KMS-11 (cell line): ENCODE results near the gene C19orf12.

ENCODE experiments used
- H2AFZ ChIP-seq: fragments of 200-600 bp; sonication (generic); 2 replicates; pipeline ENCODE4 v1.6.1; 2016; ENCODE audit warnings: antibody characterized with exemption, mixed run types, low read depth
- H3K27ac ChIP-seq: fragments of 200-600 bp; sonication (generic); 2 replicates; pipeline ENCODE4 v1.6.1; 2016; ENCODE audit warnings: mild to moderate bottlenecking, mixed run types
- H3K27me3 ChIP-seq: fragments of 200-600 bp; sonication (generic); 2 replicates; pipeline ENCODE4 v1.6.1; 2017; ENCODE audit warnings: mild to moderate bottlenecking, low read depth, mixed run types, moderate library complexity; ENCODE audit not compliant: insufficient read depth
- H3K36me3 ChIP-seq: fragments of 200-600 bp; sonication (generic); 2 replicates; pipeline ENCODE4 v1.6.1; 2017; ENCODE audit warnings: mild to moderate bottlenecking, mixed run types; ENCODE audit not compliant: insufficient read depth
- H3K4me1 ChIP-seq: fragments of 200-600 bp; sonication (generic); 2 replicates; pipeline ENCODE4 v1.6.1; 2016; ENCODE audit warnings: mild to moderate bottlenecking, low read depth, mixed run types; ENCODE audit not compliant: poor library complexity, severe bottlenecking
- H3K4me2 ChIP-seq: fragments of 200-600 bp; sonication (generic); 2 replicates; pipeline ENCODE4 v1.7.0; 2016; ENCODE audit warnings: mild to moderate bottlenecking, mixed run types
- H3K4me3 ChIP-seq: fragments of 200-600 bp; sonication (generic); IDR thresholded peaks from 2 replicates; pipeline ENCODE4 v1.6.1; 2017; ENCODE audit warnings: low read depth, low read length, mixed read lengths; ENCODE audit not compliant: insufficient read depth
- H3K79me2 ChIP-seq: fragments of 200-600 bp; sonication (generic); 2 replicates; pipeline ENCODE4 v1.6.1; 2016; ENCODE audit warnings: low read depth, mixed run types; ENCODE audit not compliant: insufficient read depth
- H3K9ac ChIP-seq: fragments of 200-600 bp; sonication (generic); 2 replicates; pipeline ENCODE4 v1.6.1; 2016; ENCODE audit warnings: mild to moderate bottlenecking, mixed run types
- H4K20me1 ChIP-seq: fragments of 200-600 bp; sonication (generic); 2 replicates; pipeline ENCODE4 v1.6.1; 2016; ENCODE audit warnings: mild to moderate bottlenecking, mixed run types; ENCODE audit not compliant: insufficient read depth
- TF ChIP-seq, protein P1 (sequence below): fragments of 200-600 bp; sonication (generic); conservative IDR thresholded peaks from 2 replicates; pipeline ENCODE4 v1.6.1; 2017; ENCODE audit warnings: low read depth, mild to moderate bottlenecking, antibody characterized with exemption, low read length, moderate library complexity, mixed read lengths

C19orf12 gene

DNA sequence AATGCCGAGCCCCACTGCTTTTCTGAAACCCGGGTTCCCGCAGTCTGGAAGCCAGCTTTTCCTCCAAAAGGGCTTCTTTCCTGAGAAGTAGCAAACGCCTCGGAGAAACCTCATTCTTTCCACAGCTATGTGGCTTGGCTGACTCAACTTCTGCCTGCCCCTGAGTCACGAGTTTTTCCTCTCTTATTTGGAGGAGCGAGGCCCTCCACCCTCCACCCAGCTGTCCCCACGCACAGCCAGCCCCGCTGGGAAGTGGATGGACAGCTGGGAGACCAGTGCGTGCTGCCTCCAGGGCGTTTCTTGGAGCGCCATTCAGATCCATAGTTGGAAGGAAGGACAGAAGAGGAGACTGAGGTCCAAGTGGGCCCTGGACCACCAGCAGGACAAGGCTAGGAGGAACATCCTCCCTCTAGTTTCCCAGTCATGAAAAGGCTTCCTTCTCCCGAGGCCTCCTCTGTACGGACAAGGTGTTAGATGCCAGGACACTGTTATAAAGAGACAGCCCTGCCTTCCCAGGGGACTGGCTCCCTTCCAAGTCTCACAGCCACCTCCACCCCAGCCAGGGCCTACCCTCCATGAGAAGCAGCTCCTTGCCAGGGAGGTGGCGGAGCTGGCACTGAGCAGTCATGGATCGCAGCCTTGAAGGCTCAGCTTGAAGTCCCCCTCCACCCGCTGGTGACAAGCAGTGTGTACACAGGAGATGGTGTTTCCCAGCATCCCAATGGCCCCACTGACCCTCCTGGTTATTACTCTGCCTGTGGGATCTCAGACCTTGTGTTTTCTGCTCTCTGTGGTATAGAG is 52.3 kb downstream of the C19orf12 start:
- Histone ChIP-seq H3K4me2 (no peak overlapping the region), H4K20me1 (no peaks in the 10 kb centered on the region), H3K4me3 (no peak overlapping the region), H2AFZ (no peak overlapping the region), H3K9ac (no peak overlapping the region), H3K79me2 (no peaks in the 10 kb centered on the region), H3K4me1 (no peaks in the 10 kb centered on the region), H3K27ac (no peak overlapping the region), H3K36me3 (no peaks in the 10 kb centered on the region), H3K27me3 (no peaks in the 10 kb centered on the region)
- TF ChIP-seq, protein P1, sequence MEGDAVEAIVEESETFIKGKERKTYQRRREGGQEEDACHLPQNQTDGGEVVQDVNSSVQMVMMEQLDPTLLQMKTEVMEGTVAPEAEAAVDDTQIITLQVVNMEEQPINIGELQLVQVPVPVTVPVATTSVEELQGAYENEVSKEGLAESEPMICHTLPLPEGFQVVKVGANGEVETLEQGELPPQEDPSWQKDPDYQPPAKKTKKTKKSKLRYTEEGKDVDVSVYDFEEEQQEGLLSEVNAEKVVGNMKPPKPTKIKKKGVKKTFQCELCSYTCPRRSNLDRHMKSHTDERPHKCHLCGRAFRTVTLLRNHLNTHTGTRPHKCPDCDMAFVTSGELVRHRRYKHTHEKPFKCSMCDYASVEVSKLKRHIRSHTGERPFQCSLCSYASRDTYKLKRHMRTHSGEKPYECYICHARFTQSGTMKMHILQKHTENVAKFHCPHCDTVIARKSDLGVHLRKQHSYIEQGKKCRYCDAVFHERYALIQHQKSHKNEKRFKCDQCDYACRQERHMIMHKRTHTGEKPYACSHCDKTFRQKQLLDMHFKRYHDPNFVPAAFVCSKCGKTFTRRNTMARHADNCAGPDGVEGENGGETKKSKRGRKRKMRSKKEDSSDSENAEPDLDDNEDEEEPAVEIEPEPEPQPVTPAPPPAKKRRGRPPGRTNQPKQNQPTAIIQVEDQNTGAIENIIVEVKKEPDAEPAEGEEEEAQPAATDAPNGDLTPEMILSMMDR: no peak

DNA sequence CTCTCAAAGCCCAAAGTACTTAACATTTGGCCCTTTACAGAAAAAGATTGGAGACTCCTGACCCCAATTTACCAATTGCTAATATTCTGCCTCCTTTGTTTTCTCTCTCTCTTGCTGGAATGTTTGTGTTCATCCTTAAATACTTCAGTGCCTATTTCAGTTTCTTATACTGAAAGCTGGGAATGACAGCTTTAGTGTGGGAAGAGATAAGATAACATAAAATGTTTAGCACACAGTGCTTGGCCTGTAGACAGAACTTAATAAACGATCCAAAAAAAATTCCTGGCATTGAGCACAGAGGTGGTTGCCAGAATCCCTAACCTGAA is 52.8 kb downstream of the C19orf12 start:
- Histone ChIP-seq H2AFZ (no peak overlapping the region), H4K20me1 (no peaks in the 10 kb centered on the region), H3K4me1 (no peaks in the 10 kb centered on the region), H3K79me2 (no peaks in the 10 kb centered on the region), H3K36me3 (no peaks in the 10 kb centered on the region), H3K27ac (no peak overlapping the region), H3K27me3 (no peaks in the 10 kb centered on the region), H3K4me2 (no peak overlapping the region), H3K4me3 (no peak overlapping the region), H3K9ac (no peak overlapping the region)
- TF ChIP-seq, protein P1: no peak

DNA sequence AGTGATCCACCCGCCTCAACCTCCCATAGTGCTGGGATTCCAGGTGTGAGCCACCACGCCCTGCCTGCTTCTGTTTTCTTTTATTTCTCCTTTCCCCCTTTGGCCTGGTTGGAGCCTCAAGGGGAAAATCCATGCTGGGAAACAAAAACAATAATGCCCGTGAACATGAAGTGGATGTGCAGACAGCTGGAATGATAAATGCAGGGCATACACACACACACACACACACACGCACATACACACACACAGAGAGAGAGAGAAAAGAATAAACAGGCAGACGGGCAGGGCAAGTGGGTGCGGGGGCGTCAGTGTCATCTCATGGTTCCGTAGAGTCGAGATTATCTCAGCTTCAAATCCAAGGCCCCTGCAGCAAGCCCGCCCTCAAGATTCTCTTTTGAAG is 54.2 kb downstream of the C19orf12 start:
- H4K20me1 ChIP-seq: no peaks in the 10 kb centered on the region
- no peak overlapping the region for H3K27ac ChIP-seq
- TF ChIP-seq, protein P1: no peak
- H3K27me3 ChIP-seq: no peaks in the 10 kb centered on the region; the same call in 1 of the 2 replicates
- no peaks in the 10 kb centered on the region for H3K4me1 ChIP-seq
- no peaks in the 10 kb centered on the region for H3K36me3 ChIP-seq
- H3K9ac ChIP-seq: no peak overlapping the region
- no peak overlapping the region for H2AFZ ChIP-seq
- H3K79me2 ChIP-seq: no peaks in the 10 kb centered on the region
- no peak overlapping the region for H3K4me2 ChIP-seq
- no peak overlapping the region for H3K4me3 ChIP-seq

DNA sequence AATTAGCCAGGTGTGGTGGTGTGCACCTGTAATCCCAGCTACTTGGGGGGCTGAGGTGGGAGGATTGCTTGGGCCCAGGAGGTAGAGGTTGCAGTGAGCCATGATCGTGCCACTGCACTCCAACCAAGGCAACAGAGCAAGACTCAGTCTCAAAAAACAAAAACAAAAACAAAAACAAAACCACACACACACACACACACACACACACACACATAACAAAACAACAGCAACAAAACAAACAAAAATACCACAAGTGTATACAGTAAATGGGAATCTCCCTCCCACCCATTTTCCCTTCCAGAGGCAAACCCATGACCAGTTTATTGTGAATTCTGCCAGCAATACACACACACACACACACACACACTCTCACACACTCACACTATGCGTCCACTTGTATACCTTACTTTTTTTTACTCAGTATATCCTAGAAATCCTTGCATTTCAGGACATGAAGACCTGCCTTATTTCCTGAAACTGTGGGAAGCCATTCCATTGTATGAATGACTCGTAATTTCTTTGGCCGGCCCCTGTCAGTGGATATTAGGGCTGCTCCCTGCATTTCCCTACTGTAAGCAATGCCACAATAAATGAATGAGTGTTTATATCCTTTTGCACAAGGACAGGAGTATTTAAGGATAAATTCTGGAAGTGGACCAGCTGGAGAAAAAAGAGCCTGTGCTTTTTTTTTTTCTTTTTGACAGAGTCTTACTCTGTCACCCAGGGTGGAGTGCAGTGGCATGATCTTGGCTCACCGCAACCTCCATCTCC is 56.7 kb downstream of the C19orf12 start:
- H3K4me3 ChIP-seq: no peak overlapping the region
- H3K79me2 ChIP-seq: no peaks in the 10 kb centered on the region
- TF ChIP-seq, protein P1: no peak
- no peak overlapping the region for H3K4me2 ChIP-seq
- no peaks in the 10 kb centered on the region for H3K4me1 ChIP-seq
- H3K27me3 ChIP-seq: no peaks in the 10 kb centered on the region; the same call in 1 of the 2 replicates
- H3K36me3 ChIP-seq: no peaks in the 10 kb centered on the region
- no peak overlapping the region for H3K27ac ChIP-seq
- H4K20me1 ChIP-seq: no peaks in the 10 kb centered on the region
- H2AFZ ChIP-seq: no peak overlapping the region
- no peak overlapping the region for H3K9ac ChIP-seq
